ENCODE data around the gene SLC24A3.

GRCh38 chr20:19181552-19181951 lies 30.9 kb upstream of the SLC24A3 start:
- no peak for TF ChIP-seq POLR2AphosphoS5 (IDR thresholded peaks at IDR 0.05; ENCODE audit: borderline replicate concordance, low read depth, low read length)
- no peak for TF ChIP-seq EZH2 (IDR thresholded peaks at IDR 0.05)
- TF ChIP-seq FOXP2 (optimal IDR thresholded peaks at IDR 0.05; ENCODE audit: control extremely low read depth, extremely low read length, insufficient read depth) = no peak
